Lower leg skin (tissue), 3 donors: Measurements from ENCODE around the gene CDH15.

Experiments
- POLR2A ChIP-seq, 2 donors: fragments of 450-650 bp; IDR thresholded peaks; one replicate each; pipeline ENCODE4 v1.6.1; 2016 to 2017; ENCODE audit warnings: antibody characterized with exemption in 2 of 2, mild to moderate bottlenecking in 1 of 2, moderate library complexity in 1 of 2
- TF ChIP-seq, protein P1 (sequence below), 3 donors: fragments of 450-650 bp; IDR thresholded peaks; one replicate each; pipeline ENCODE4 v1.5.1; 2016; ENCODE audit warnings: antibody characterized with exemption in 3 of 3, mild to moderate bottlenecking in 3 of 3, moderate library complexity in 2 of 3

GRCh38 chr16:89174055-89174827 lies 2.7 kb downstream of the CDH15 start:
- TF ChIP-seq, protein P1, sequence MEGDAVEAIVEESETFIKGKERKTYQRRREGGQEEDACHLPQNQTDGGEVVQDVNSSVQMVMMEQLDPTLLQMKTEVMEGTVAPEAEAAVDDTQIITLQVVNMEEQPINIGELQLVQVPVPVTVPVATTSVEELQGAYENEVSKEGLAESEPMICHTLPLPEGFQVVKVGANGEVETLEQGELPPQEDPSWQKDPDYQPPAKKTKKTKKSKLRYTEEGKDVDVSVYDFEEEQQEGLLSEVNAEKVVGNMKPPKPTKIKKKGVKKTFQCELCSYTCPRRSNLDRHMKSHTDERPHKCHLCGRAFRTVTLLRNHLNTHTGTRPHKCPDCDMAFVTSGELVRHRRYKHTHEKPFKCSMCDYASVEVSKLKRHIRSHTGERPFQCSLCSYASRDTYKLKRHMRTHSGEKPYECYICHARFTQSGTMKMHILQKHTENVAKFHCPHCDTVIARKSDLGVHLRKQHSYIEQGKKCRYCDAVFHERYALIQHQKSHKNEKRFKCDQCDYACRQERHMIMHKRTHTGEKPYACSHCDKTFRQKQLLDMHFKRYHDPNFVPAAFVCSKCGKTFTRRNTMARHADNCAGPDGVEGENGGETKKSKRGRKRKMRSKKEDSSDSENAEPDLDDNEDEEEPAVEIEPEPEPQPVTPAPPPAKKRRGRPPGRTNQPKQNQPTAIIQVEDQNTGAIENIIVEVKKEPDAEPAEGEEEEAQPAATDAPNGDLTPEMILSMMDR (IDR thresholded peaks at IDR 0.05), result no peak
- no peak for TF ChIP-seq POLR2A (IDR thresholded peaks at IDR 0.05)
